ENCODE data around the gene TNK2. TPM values are rescaled to one million over a fixed set of nuclear protein-coding genes. Genes with fewer than 3 reads are reported as not detected.

The TNK2 gene
- total RNA-seq, 2 experiments from 2014 or later, result 43.6 to 92.1 TPM

GRCh38 chr3:195895078-195895860 is 13.1 kb downstream of the TNK2 start:
- TF ChIP-seq CTCF (conservative IDR thresholded peaks at IDR 0.05; ENCODE audit: low read length), result no peak; the same call in 1 of the 2 replicates
- no peak for TF ChIP-seq EZH2phosphoT487 (IDR thresholded peaks at IDR 0.05; ENCODE audit: borderline replicate concordance, low read depth, low read length)
- H3K4me1 ChIP-seq (ENCODE audit: insufficient read depth, low read length, poor library complexity, severe bottlenecking), result peaks cover 47% of the 10 kb centered on the region
- peak overlapping the region; percentile 86 for H3K4me2 ChIP-seq (ENCODE audit: low read length)
- H3K36me3 ChIP-seq (ENCODE audit: insufficient read depth, low read length), result no peaks in the 10 kb centered on the region
- peak overlapping the region; percentile 50; the same call in 1 of the 2 replicates for H2AFZ ChIP-seq (ENCODE audit: low read length)
- peak overlapping the region; percentile 88 for H3K4me3 ChIP-seq (ENCODE audit: low read depth, low read length, poor library complexity, severe bottlenecking)
- intact Hi-C loops (cut with micrococcal nuclease; ENCODE audit: unreplicated experiment), result loop anchor here (1.0 kb wide), 1 partner anchor 20 kb away; no protein-coding TSS in a partner anchor
- no peaks in the 10 kb centered on the region for H3K9me2 ChIP-seq (ENCODE audit: insufficient read depth, low read length)
- H3K27ac ChIP-seq (ENCODE audit: low read depth, low read length, poor library complexity, severe bottlenecking), result peak overlapping the region; percentile 68
- H3K9me3 ChIP-seq (ENCODE audit: low read length), result no peaks in the 10 kb centered on the region
- no peaks in the 10 kb centered on the region for H4K20me1 ChIP-seq (ENCODE audit: insufficient read depth, low read length)
- CTCF ChIA-PET (ENCODE audit: unreplicated experiment), result interaction anchor here (0.9 to 2.3 kb wide), 4 partner anchors 12 to 20 kb away, joined by 3 to 20 read pairs (median 5); partner anchors contain the start of gene TNK2
- H3K79me2 ChIP-seq (ENCODE audit: insufficient read depth, low read depth, low read length), result no peaks in the 10 kb centered on the region; the same call in 1 of the 2 replicates
- POLR2A ChIA-PET, result interaction anchor here (1.1 to 4.7 kb wide), 4 partner anchors 12 to 20 kb away, joined by 4 to 38 read pairs (median 4); partner anchors contain the start of gene TNK2
- DNase-seq (ENCODE audit: low spot score), result peak; percentile 82
- BruUV-seq (replicated peaks), result no TSS peak

- H3K79me2 ChIP-seq (ENCODE audit: insufficient read depth, low read depth, low read length), result no peaks in the 10 kb centered on the region; the same call in 1 of the 2 replicates
Observed at GRCh38 chr3:195893916-195894465, 14.4 kb downstream of the TNK2 start.

More at GRCh38 chr3:195893916-195894465, 14.4 kb downstream of the TNK2 start:
- H3K4me1 ChIP-seq (ENCODE audit: insufficient read depth, low read length, poor library complexity, severe bottlenecking), result peaks cover 44% of the 10 kb centered on the region
- no peak overlapping the region for H2AFZ ChIP-seq (ENCODE audit: low read length)
- no peaks in the 10 kb centered on the region for H3K9me3 ChIP-seq (ENCODE audit: low read length)
- no peak for DNase-seq (ENCODE audit: low spot score)
- no peaks in the 10 kb centered on the region for H3K9me2 ChIP-seq (ENCODE audit: insufficient read depth, low read length)
- TF ChIP-seq EZH2phosphoT487 (IDR thresholded peaks at IDR 0.05; ENCODE audit: borderline replicate concordance, low read depth, low read length) (no peak), CTCF (conservative IDR thresholded peaks at IDR 0.05; ENCODE audit: low read length) (no peak)
- H3K27ac ChIP-seq (ENCODE audit: low read depth, low read length, poor library complexity, severe bottlenecking), result peak overlapping the region; percentile 60
- BruUV-seq (replicated peaks), result no TSS peak
- POLR2A ChIA-PET, result interaction anchor here (0.6 to 4.7 kb wide), 7 partner anchors 11 to 383 kb away, joined by 3 to 38 read pairs (median 4); partner anchors contain the start of gene TNK2
- H3K4me2 ChIP-seq (ENCODE audit: low read length), result peak overlapping the region; percentile 86
- H3K4me3 ChIP-seq (ENCODE audit: low read depth, low read length, poor library complexity, severe bottlenecking), result peak overlapping the region; percentile 88
- CTCF ChIA-PET (ENCODE audit: unreplicated experiment), result interaction anchor here (1.0 to 2.3 kb wide), 4 partner anchors 14 to 109 kb away, joined by 3 to 20 read pairs (median 4); partner anchors contain the start of gene TNK2
- H4K20me1 ChIP-seq (ENCODE audit: insufficient read depth, low read length), result no peaks in the 10 kb centered on the region
- intact Hi-C loops (cut with micrococcal nuclease; ENCODE audit: unreplicated experiment), result loop anchor here (1.0 kb wide), 2 partner anchors 31 to 35 kb away; no protein-coding TSS in a partner anchor
- H3K36me3 ChIP-seq (ENCODE audit: insufficient read depth, low read length), result no peaks in the 10 kb centered on the region

Data from OCI-LY7 (cell line).